K562 (cell line): ENCODE results near the gene CCDC78. TPM values are rescaled to one million over a fixed set of nuclear protein-coding genes. Genes with fewer than 3 reads are reported as not detected.
A peak's percentile ranks its signal among the peaks of the same experiment; 100 is the strongest.

Experiments used
- C11orf30 ChIP-seq: fragments of 450-650 bp; IDR thresholded peaks from 2 replicates; pipeline ENCODE4 v1.6.1; 2016; ENCODE audit warnings: low read depth, mild to moderate bottlenecking
- CCNT2 ChIP-seq: IDR thresholded peaks from 2 replicates; pipeline ENCODE4 v1.6.1; 2011; ENCODE audit warnings: borderline replicate concordance, low read depth, mild to moderate bottlenecking, moderate library complexity, mixed read lengths, low read length; ENCODE audit not compliant: insufficient read length; ENCODE audit errors: extremely low read depth
- CXXC5 ChIP-seq: fragments of 250-450 bp; sonication (Bioruptor Pico); IDR thresholded peaks from 2 replicates; pipeline ENCODE4 v1.8.0; 2022; ENCODE audit warnings: inconsistent platforms, mild to moderate bottlenecking, moderate library complexity
- KDM5B ChIP-seq: fragments of 200-600 bp; sonication (generic); IDR thresholded peaks from 2 replicates; pipeline ENCODE4 v1.6.1; 2012; ENCODE audit warnings: low read depth, mild to moderate bottlenecking, moderate library complexity, low read length, control low read depth, inconsistent platforms; ENCODE audit not compliant: insufficient replicate concordance
- KLF1 ChIP-seq: fragments of 450-650 bp; IDR thresholded peaks from 2 replicates; pipeline ENCODE4 v1.6.1; 2016; ENCODE audit warnings: missing genetic modification characterization, missing compliant biosample characterization
- U2AF1 ChIP-seq: fragments of 200-400 bp; formaldehyde crosslinking; optimal IDR thresholded peaks from 2 replicates; pipeline ENCODE3; 2017; ENCODE audit warnings: mild to moderate bottlenecking, low read depth, low read length, moderate library complexity
- ZNF174 ChIP-seq: fragments of 250-450 bp; sonication (Bioruptor Pico); IDR thresholded peaks from 2 replicates; pipeline ENCODE4 v1.4.0; 2020; ENCODE audit warnings: mild to moderate bottlenecking
- ZNF232 ChIP-seq: sonication (generic); formaldehyde crosslinking; IDR thresholded peaks from 2 replicates; pipeline ENCODE4 v1.8.0; 2022; ENCODE audit warnings: mild to moderate bottlenecking, missing genetic modification reagents
- ZNF3 ChIP-seq: fragments of 250-450 bp; sonication (Bioruptor Pico); IDR thresholded peaks from 2 replicates; pipeline ENCODE4 v1.5.0; 2021; ENCODE audit warnings: mild to moderate bottlenecking, moderate library complexity
- polyA plus RNA-seq, 8 experiments: library from polyadenylated mRNA; depleted of rRNA in 4 of 8; stranded (reverse) in 5 of 8; unstranded in 3 of 8; fragments of >200 nt; fragmentation: Nextera tagmentation in 2 of 8; fragmentation: Illumina TruSeq in 1 of 8; extraction: Ambion mirVana in 2 of 8; extraction: Trizol in 1 of 8; gene quantifications; 2 replicates each; pipeline versions ENCODE4 v1.2.1 to v1.2.3, GENCODE V29; 2011 to 2014; ENCODE audit warnings: inconsistent platforms in 1 of 8, missing spikeins in 1 of 8
- total RNA-seq, 7 experiments: library from RNA; depleted of rRNA in 6 of 7; stranded (reverse); fragments of >200 nt in 6 of 7; fragmentation: Illumina TruSeq in 2 of 7; extraction: Trizol in 2 of 7; gene quantifications; 2 replicates each; pipeline versions ENCODE4 v1.2.1 to v1.2.3, GENCODE V29; 2011 to 2021; ENCODE audit warnings: low replicate concordance in 1 of 7
- TF ChIP-seq, protein P1 (sequence below): sonication (generic); formaldehyde crosslinking; IDR thresholded peaks from 2 replicates; pipeline ENCODE4 v1.9.0; 2022; ENCODE audit warnings: mild to moderate bottlenecking, missing genetic modification reagents
- TF ChIP-seq, protein P2 (sequence below): fragments of 150-350 bp; IDR thresholded peaks from 2 replicates; pipeline ENCODE4 v1.6.1; 2014; ENCODE audit warnings: low read depth, mild to moderate bottlenecking, low read length, borderline replicate concordance
- TF ChIP-seq, protein P3 (sequence below), 2 experiments: fragments of 450-650 bp in 1 of 2; sonication (generic) in 1 of 2; formaldehyde crosslinking in 1 of 2; IDR thresholded peaks; 2 replicates each; pipeline versions ENCODE4 v1.7.1 to v1.9.0; 2016 to 2022; ENCODE audit warnings: inconsistent platforms in 1 of 2, mild to moderate bottlenecking in 1 of 2, missing genetic modification reagents in 1 of 2
- TF ChIP-seq, protein P4 (sequence below): fragments of 250-450 bp; sonication (Bioruptor Pico); IDR thresholded peaks from 2 replicates; pipeline ENCODE4 v1.5.0; 2021

CCDC78 gene
- total and polyA plus RNA-seq, 9 of the 15 experiments (the other 6 are each of a cell fraction or from before 2014, with no cell fraction given) = 0.24 to 17.7 (median 2.9) TPM

GRCh38 chr16:727291-727977 lies 1.2 kb upstream of the CCDC78 start (continued):
- TF ChIP-seq, protein P1, sequence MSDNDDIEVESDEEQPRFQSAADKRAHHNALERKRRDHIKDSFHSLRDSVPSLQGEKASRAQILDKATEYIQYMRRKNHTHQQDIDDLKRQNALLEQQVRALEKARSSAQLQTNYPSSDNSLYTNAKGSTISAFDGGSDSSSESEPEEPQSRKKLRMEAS (CRISPR knock-in tag) = peak; percentile 77
- TF ChIP-seq ZNF232 (no peak), U2AF1 (peak; percentile 14), KDM5B (peak; percentile 7), KLF1 (tag) (0 out of 2 replicates have a peak, but pooled peaks have one; percentile 38), ZNF174 (CRISPR knock-in tag) (no peak), CCNT2 (no peak), ZNF3 (no peak), C11orf30 (no peak), CXXC5 (peak; percentile 5)
- TF ChIP-seq, protein P2, sequence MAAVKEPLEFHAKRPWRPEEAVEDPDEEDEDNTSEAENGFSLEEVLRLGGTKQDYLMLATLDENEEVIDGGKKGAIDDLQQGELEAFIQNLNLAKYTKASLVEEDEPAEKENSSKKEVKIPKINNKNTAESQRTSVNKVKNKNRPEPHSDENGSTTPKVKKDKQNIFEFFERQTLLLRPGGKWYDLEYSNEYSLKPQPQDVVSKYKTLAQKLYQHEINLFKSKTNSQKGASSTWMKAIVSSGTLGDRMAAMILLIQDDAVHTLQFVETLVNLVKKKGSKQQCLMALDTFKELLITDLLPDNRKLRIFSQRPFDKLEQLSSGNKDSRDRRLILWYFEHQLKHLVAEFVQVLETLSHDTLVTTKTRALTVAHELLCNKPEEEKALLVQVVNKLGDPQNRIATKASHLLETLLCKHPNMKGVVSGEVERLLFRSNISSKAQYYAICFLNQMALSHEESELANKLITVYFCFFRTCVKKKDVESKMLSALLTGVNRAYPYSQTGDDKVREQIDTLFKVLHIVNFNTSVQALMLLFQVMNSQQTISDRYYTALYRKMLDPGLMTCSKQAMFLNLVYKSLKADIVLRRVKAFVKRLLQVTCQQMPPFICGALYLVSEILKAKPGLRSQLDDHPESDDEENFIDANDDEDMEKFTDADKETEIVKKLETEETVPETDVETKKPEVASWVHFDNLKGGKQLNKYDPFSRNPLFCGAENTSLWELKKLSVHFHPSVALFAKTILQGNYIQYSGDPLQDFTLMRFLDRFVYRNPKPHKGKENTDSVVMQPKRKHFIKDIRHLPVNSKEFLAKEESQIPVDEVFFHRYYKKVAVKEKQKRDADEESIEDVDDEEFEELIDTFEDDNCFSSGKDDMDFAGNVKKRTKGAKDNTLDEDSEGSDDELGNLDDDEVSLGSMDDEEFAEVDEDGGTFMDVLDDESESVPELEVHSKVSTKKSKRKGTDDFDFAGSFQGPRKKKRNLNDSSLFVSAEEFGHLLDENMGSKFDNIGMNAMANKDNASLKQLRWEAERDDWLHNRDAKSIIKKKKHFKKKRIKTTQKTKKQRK = no peak
- TF ChIP-seq, protein P3, sequence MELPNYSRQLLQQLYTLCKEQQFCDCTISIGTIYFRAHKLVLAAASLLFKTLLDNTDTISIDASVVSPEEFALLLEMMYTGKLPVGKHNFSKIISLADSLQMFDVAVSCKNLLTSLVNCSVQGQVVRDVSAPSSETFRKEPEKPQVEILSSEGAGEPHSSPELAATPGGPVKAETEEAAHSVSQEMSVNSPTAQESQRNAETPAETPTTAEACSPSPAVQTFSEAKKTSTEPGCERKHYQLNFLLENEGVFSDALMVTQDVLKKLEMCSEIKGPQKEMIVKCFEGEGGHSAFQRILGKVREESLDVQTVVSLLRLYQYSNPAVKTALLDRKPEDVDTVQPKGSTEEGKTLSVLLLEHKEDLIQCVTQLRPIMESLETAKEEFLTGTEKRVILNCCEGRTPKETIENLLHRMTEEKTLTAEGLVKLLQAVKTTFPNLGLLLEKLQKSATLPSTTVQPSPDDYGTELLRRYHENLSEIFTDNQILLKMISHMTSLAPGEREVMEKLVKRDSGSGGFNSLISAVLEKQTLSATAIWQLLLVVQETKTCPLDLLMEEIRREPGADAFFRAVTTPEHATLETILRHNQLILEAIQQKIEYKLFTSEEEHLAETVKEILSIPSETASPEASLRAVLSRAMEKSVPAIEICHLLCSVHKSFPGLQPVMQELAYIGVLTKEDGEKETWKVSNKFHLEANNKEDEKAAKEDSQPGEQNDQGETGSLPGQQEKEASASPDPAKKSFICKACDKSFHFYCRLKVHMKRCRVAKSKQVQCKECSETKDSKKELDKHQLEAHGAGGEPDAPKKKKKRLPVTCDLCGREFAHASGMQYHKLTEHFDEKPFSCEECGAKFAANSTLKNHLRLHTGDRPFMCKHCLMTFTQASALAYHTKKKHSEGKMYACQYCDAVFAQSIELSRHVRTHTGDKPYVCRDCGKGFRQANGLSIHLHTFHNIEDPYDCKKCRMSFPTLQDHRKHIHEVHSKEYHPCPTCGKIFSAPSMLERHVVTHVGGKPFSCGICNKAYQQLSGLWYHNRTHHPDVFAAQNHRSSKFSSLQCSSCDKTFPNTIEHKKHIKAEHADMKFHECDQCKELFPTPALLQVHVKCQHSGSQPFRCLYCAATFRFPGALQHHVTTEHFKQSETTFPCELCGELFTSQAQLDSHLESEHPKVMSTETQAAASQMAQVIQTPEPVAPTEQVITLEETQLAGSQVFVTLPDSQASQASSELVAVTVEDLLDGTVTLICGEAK (IDR thresholded peaks at IDR 0.05) = peak; percentile 48
- TF ChIP-seq, protein P3 (CRISPR knock-in tag; IDR thresholded peaks at IDR 0.05) = no peak
- TF ChIP-seq, protein P4, sequence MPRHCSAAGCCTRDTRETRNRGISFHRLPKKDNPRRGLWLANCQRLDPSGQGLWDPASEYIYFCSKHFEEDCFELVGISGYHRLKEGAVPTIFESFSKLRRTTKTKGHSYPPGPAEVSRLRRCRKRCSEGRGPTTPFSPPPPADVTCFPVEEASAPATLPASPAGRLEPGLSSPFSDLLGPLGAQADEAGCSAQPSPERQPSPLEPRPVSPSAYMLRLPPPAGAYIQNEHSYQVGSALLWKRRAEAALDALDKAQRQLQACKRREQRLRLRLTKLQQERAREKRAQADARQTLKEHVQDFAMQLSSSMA (CRISPR knock-in tag) = no peak
